ENCODE data around the gene PTPN1.

DNA sequence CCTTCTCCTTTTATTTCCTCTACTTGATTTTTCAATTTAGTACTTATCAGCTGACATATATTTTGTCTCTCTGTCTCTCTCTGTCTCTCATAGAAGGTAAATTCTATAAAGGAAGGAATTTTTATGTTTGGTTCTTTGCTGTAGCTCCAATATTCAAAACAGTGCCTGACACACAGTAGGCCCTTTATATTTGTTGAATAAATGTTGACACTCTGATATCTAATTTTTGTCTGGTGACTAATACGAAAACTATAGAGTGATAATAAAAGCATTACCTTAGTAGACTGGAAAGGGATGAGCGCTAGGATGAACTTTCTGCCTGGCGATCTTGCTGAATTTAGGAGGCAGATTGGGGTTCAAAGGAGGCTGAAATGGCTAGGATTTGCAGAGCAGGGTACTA, 42.8 kb downstream of the PTPN1 start:
- TF ChIP-seq POLR2A (IDR thresholded peaks at IDR 0.05; ENCODE audit: low read depth, low read length), result no peak
- TF ChIP-seq CTCF (IDR thresholded peaks at IDR 0.05; ENCODE audit: extremely low read depth in 1 of 2, insufficient read depth in 1 of 2, low read depth in 1 of 2, low read length in 2 of 2), result no peak
- no peak for TF ChIP-seq MAX (IDR thresholded peaks at IDR 0.05; ENCODE audit: insufficient read depth, insufficient read length)
- no peak for TF ChIP-seq EZH2 (IDR thresholded peaks at IDR 0.05; ENCODE audit: borderline replicate concordance, low read depth, low read length, severe bottlenecking)
- no peak for TF ChIP-seq POLR2AphosphoS5 (IDR thresholded peaks at IDR 0.05; ENCODE audit: insufficient read depth, low read depth, low read length)
- TF ChIP-seq JUN (IDR thresholded peaks at IDR 0.05; ENCODE audit: borderline replicate concordance, insufficient read depth, insufficient read length, low read depth), result no peak
- no peak for TF ChIP-seq FOS (IDR thresholded peaks at IDR 0.05; ENCODE audit: borderline replicate concordance, insufficient read depth, low read length)
- no peak for TF ChIP-seq MYC (IDR thresholded peaks at IDR 0.05; ENCODE audit: low read depth, low read length)

Data from endothelial cell of umbilical vein (primary cell).